Left lung (tissue), 10 donors: ENCODE data around the gene VTI1A. TPM values are rescaled to one million over a fixed set of nuclear protein-coding genes. Genes with fewer than 3 reads are reported as not detected.

Experiments
- ATAC-seq: fragments of 200-7000 bp; cut with Tn5 transposase; one replicate; pipeline ENCODE4 v1.9.1; 2020; ENCODE audit warnings: moderate library complexity
- DNase-seq, 4 donors: peaks; one replicate each; pipeline ENCODE4 v3.0.0-alpha.2; 2013 to 2020
- H3K27ac ChIP-seq, 2 donors: fragments of 200-600 bp; sonication (generic) in 1 of 2; one replicate each; pipeline versions ENCODE4 v1.5.0 to v1.8.0; 2020 to 2021
- H3K27me3 ChIP-seq, 2 donors: fragments of 200-600 bp; sonication (generic) in 1 of 2; one replicate each; pipeline versions ENCODE4 v1.5.0 to v1.8.0; 2020 to 2021
- H3K36me3 ChIP-seq, 2 donors: fragments of 200-600 bp; sonication (generic) in 1 of 2; one replicate each; pipeline versions ENCODE4 v1.5.0 to v1.8.0; 2020 to 2021
- H3K4me1 ChIP-seq, 2 donors: fragments of 200-600 bp; one replicate each; pipeline ENCODE4 v1.8.0; 2021
- H3K4me3 ChIP-seq, 2 donors: fragments of 200-600 bp; sonication (generic) in 1 of 2; one replicate each; pipeline versions ENCODE4 v1.5.0 to v1.8.0; 2020 to 2021; ENCODE audit warnings: mild to moderate bottlenecking in 1 of 2
- H3K9me3 ChIP-seq, 2 donors: fragments of 200-600 bp; sonication (generic) in 1 of 2; one replicate each; pipeline versions ENCODE4 v1.5.0 to v1.8.0; 2020 to 2021
- CTCF ChIP-seq, 2 donors: fragments of 200-600 bp; sonication (generic) in 1 of 2; IDR thresholded peaks; one replicate each; pipeline versions ENCODE4 v1.5.0 to v1.8.0; 2021; ENCODE audit warnings: antibody characterized with exemption in 2 of 2
- intact Hi-C, 2 donors: fragments of 100-400 bp; cut with DNase I; formaldehyde crosslinking; loops; one replicate each; pipeline versions ENCODE4 v1.11.2 to v1.14.2; 2022
- polyA plus RNA-seq, 6 donors: library from polyadenylated mRNA; unstranded; fragments of 120-200 nt; gene quantifications; one replicate each; pipeline ENCODE4 v1.2.1, GENCODE V29; 2013; ENCODE audit not compliant: insufficient read length in 6 of 6
- total RNA-seq, 2 donors: library from RNA; stranded (reverse); fragmentation: NEBNext Ultra II Directional; extraction: Animal tissue kit (Norgen Biotek cat#: 25700); gene quantifications; one replicate each; pipeline ENCODE4 v1.2.1, GENCODE V29; 2021
- donor health status: DM: no; HTN: yes; CAD: no.
- donor health status: DM: no; HTN: no; CAD: no.

Gene VTI1A
- total and polyA plus RNA-seq, 8 donors = 13.6 to 39.0 (median 17.7) TPM

DNA sequence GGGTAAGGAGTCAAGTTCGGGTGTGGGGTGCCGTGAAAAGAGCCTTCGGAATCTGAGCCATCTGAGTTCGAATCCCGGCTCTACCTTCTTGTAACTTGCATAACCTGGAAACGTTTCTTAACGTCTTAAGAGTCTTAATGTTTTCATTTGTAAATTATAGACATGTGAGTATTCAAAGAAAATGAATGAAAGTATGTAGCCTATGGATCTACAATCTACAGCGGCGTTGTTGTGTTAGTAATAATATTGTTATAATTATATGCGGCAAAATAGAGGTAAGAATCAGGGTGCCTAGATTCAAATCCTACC is 559 bp downstream of the VTI1A start:
- intact Hi-C loops = no loop called here
- no peak for TF ChIP-seq CTCF (IDR thresholded peaks at IDR 0.05)
- peaks cover 16 to 33% of the 10 kb centered on the region in 2 donors for H3K4me1 ChIP-seq
- no peaks in the 10 kb centered on the region for H3K9me3 ChIP-seq
- no peaks in the 10 kb centered on the region for H3K27me3 ChIP-seq
- H3K4me3 ChIP-seq = peak overlapping the region; percentile 94 to 95
- peak overlapping the region; percentile 84 to 86 for H3K27ac ChIP-seq
- ATAC-seq (no peak), DNase-seq (no peak)
- H3K36me3 ChIP-seq = peaks cover 0 to 27% of the 10 kb centered on the region in 2 donors

GRCh38 chr10:112448888-112449287 is 1.9 kb downstream of the VTI1A start:
- no peak for TF ChIP-seq CTCF (IDR thresholded peaks at IDR 0.05)
- peaks cover 0 to 14% of the 10 kb centered on the region in 2 donors for H3K36me3 ChIP-seq

DNA sequence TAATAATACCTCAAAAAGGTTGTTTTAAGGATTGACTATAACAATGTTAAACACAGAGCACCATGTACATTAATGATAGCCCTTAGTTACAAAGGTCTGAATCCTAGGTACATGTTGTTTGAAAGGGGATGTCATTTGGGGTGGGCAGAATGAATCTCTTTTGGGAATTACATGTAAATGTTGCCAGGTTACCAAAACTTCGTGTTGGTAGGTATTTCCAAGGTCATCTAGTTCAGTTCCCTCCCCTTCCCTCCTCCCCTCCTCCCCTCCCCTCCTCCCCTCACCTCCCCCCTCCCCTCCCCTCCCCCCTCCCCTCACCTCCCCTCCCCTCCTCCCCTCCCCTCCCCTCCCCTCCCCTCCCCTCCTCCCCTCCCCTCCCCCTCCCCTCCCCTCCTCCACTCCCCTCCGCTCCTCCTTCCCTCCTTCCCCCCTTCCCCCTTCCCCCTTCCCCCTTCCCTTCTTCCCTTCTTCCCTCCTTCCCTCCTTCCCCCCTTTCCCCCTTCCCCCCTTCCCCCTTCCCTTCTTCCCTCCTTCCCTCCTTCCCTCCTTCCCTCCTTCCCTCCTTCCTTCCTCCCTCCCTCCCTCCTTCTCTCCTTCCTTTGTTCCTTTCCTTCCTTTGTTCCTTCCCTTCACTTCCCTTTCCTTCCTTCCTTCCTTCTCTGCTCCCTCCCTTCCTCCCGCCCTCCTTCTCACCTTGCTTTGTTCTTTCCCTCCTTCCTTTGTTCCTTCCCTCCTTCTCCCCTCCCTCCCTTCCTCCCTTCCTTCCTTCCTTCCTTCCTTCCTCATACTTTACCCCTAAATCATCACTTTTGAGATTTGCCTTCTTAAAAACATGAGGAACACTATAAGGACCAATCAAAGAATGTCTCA is 8.1 kb downstream of the VTI1A start:
- no peak for TF ChIP-seq CTCF (IDR thresholded peaks at IDR 0.05)
- H3K27me3 ChIP-seq = no peaks in the 10 kb centered on the region
- H3K4me3 ChIP-seq = no peak overlapping the region
- no peaks in the 10 kb centered on the region for H3K4me1 ChIP-seq
- no peaks in the 10 kb centered on the region for H3K36me3 ChIP-seq
- no peak overlapping the region for H3K27ac ChIP-seq
- DNase-seq (no peak), ATAC-seq (no peak)
- intact Hi-C loops = no loop called here
- H3K9me3 ChIP-seq = no peaks in the 10 kb centered on the region

More at GRCh38 chr10:112448888-112449287, 1.9 kb downstream of the VTI1A start:
- DNase-seq (no peak), ATAC-seq (no peak)
- Histone ChIP-seq H3K4me1 (peaks cover 16 to 33% of the 10 kb centered on the region in 2 donors), H3K4me3 (no peak overlapping the region), H3K9me3 (no peaks in the 10 kb centered on the region), H3K27me3 (no peaks in the 10 kb centered on the region), H3K27ac (no peak overlapping the region)
- intact Hi-C loops = no loop called here

GRCh38 chr10:112456533-112456932 is 9.5 kb downstream of the VTI1A start:
- Histone ChIP-seq H3K4me1 (no peaks in the 10 kb centered on the region), H3K4me3 (no peak overlapping the region), H3K36me3 (peaks cover 0 to 8% of the 10 kb centered on the region in 2 donors), H3K27ac (no peak overlapping the region), H3K9me3 (no peaks in the 10 kb centered on the region), H3K27me3 (no peaks in the 10 kb centered on the region)
- ATAC-seq (no peak), DNase-seq (no peak)
- no peak for TF ChIP-seq CTCF (IDR thresholded peaks at IDR 0.05)
- intact Hi-C loops = no loop called here

DNA sequence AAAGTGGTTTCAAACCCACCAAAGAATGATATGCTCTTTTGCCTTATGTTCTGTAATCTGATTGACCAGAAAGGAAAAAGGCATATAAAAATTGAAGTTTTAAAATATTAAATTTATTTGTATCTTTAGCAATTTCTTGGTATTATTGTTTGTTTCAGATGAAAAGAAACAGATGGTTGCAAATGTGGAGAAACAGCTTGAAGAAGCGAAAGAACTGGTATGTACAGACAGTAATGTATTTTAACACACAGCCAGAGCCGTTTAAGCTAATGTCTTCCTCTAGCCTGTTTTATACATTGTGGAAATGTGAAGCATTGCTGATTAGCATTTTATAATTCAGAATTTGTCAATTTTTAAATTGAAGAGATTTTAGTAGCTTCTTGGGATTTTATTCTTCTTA is 13.4 kb downstream of the VTI1A start:
- no peak overlapping the region for H3K27ac ChIP-seq

More for the DNA sequence above, 13.4 kb downstream of the VTI1A start:
- ATAC-seq (no peak), DNase-seq (no peak)
- no peaks in the 10 kb centered on the region for H3K9me3 ChIP-seq
- H3K4me1 ChIP-seq = no peaks in the 10 kb centered on the region
- no peaks in the 10 kb centered on the region for H3K27me3 ChIP-seq
- no peak for TF ChIP-seq CTCF (IDR thresholded peaks at IDR 0.05)
- no peak overlapping the region for H3K4me3 ChIP-seq
- intact Hi-C loops = no loop called here
- peaks cover 0 to 32% of the 10 kb centered on the region in 2 donors for H3K36me3 ChIP-seq
